BJ (cell line): ENCODE data around the gene QSOX2. TPM values are rescaled to one million over a fixed set of nuclear protein-coding genes. Genes with fewer than 3 reads are reported as not detected.
"Not testable (repeated sequence)": the region's sequence is repeated elsewhere in the genome, so short reads cannot be mapped to it uniquely, and the experiment has no call there.

ENCODE experiments used
- CTCF ChIA-PET: fragments of 350-600 bp; formaldehyde crosslinking; extraction: SDS; loops from one replicate; lab custom pipeline; 2021; ENCODE audit warnings: antibody characterized with exemption, inconsistent platforms; lab: Yijun Ruan, JAX
- POLR2A ChIA-PET: fragments of 300-600 bp; sonication (Branson Sonifier 250); formaldehyde crosslinking; extraction: SDS; loops from one replicate; lab custom pipeline; 2021; ENCODE audit warnings: antibody characterized with exemption; lab: Charles Lee
- DNase-seq: peaks from one replicate; pipeline ENCODE4 v3.0.0-alpha.2; 2011; ENCODE audit warnings: low read depth
- H3K27me3 ChIP-seq: 2 replicates; pipeline ENCODE4 v1.6.0; 2011; ENCODE audit warnings: low read length; ENCODE audit not compliant: control insufficient read depth, insufficient read depth
- H3K36me3 ChIP-seq: 2 replicates; pipeline ENCODE4 v1.5.1; 2011; ENCODE audit warnings: low read length; ENCODE audit not compliant: control insufficient read depth, insufficient read depth
- H3K4me3 ChIP-seq: 2 replicates; pipeline ENCODE4 v1.5.1; 2011; ENCODE audit warnings: low read depth, mild to moderate bottlenecking, control low read depth, low read length
- CTCF ChIP-seq: IDR thresholded peaks from 2 replicates; pipeline ENCODE4 v1.5.1; 2011; ENCODE audit warnings: low read depth, mild to moderate bottlenecking, control low read depth, inconsistent platforms, low read length, moderate library complexity; ENCODE audit not compliant: insufficient read depth
- polyA plus RNA-seq: library from polyadenylated mRNA; depleted of rRNA; stranded (reverse); fragments of >200 nt; gene quantifications from 2 replicates; pipeline ENCODE4 v1.2.3, GENCODE V29; 2011

QSOX2 gene
- polyA plus RNA-seq, 1 experiment: 7.0 TPM

GRCh38 chr9:136267261-136268111, 21.9 kb upstream of the QSOX2 start:
- Histone ChIP-seq H3K36me3 (no peaks in the 10 kb centered on the region), H3K4me3 (peak overlapping the region; percentile 47), H3K27me3 (peaks cover 11% of the 10 kb centered on the region)
- DNase-seq: no peak
- ChIA-PET CTCF (interaction anchor here (1.0 to 2.5 kb wide), 2 partner anchors 15 to 145 kb away, joined by 4 to 15 read pairs; no protein-coding TSS in a partner anchor), POLR2A (no interaction called here)
- TF ChIP-seq CTCF: peak; percentile 44

GRCh38 chr9:136266641-136267040, 21.0 kb upstream of the QSOX2 start:
- H3K36me3 ChIP-seq, DNase-seq, H3K4me3 ChIP-seq, POLR2A ChIA-PET: not testable (repeated sequence)
- H3K27me3 ChIP-seq: peaks cover 10% of the 10 kb centered on the region
- CTCF ChIA-PET: interaction anchor here (1.0 to 2.5 kb wide), 2 partner anchors 16 to 144 kb away, joined by 4 to 15 read pairs; no protein-coding TSS in a partner anchor

- peaks cover 10% of the 10 kb centered on the region for H3K27me3 ChIP-seq
- no peaks in the 10 kb centered on the region for H3K36me3 ChIP-seq
- CTCF ChIA-PET: no interaction called here
- no peak overlapping the region for H3K4me3 ChIP-seq
- no peak for DNase-seq
- TF ChIP-seq CTCF: no peak
- POLR2A ChIA-PET: no interaction called here
Observed at GRCh38 chr9:136265561-136266355, 20.1 kb upstream of the QSOX2 start.

GRCh38 chr9:136264441-136265405, 19.1 kb upstream of the QSOX2 start:
- no peak for TF ChIP-seq CTCF
- DNase-seq: no peak
- H3K36me3 ChIP-seq: no peaks in the 10 kb centered on the region
- ChIA-PET POLR2A (no interaction called here), CTCF (interaction anchor here (0.8 kb wide), 1 partner anchor 17 kb away, joined by 3 read pairs; no protein-coding TSS in a partner anchor)
- H3K27me3 ChIP-seq: peaks cover 8% of the 10 kb centered on the region
- no peak overlapping the region for H3K4me3 ChIP-seq

- Histone ChIP-seq H3K36me3 (no peaks in the 10 kb centered on the region), H3K4me3 (no peak overlapping the region), H3K27me3 (peaks cover 8% of the 10 kb centered on the region)
- DNase-seq: no peak
- ChIA-PET POLR2A (no interaction called here), CTCF (no interaction called here)
- no peak for TF ChIP-seq CTCF
Observed at GRCh38 chr9:136264031-136264430, 18.4 kb upstream of the QSOX2 start.
